A673 (cell line): ENCODE data around the gene OR2F2. TPM values are rescaled to one million over a fixed set of nuclear protein-coding genes. Genes with fewer than 3 reads are reported as not detected.

ENCODE experiments used
- BruUV-seq: library from RNA; stranded (reverse); fragments of 400-500 nt; replicated peaks from 2 replicates; lab custom pipeline; 2021; lab: Mats Ljungman, UMichigan
- CTCF ChIA-PET: fragments of 300-600 bp; sonication (Branson Sonifier 250); formaldehyde crosslinking; loops from one replicate; lab custom pipeline; 2022; ENCODE audit warnings: antibody characterized with exemption; lab: Charles Lee
- POLR2A ChIA-PET: fragments of 300-600 bp; sonication (Branson Sonifier 250); formaldehyde crosslinking; loops from one replicate; lab custom pipeline; 2022; ENCODE audit warnings: antibody characterized with exemption; ENCODE audit not compliant: low non-redundant PET; lab: Charles Lee
- DNase-seq: peaks from one replicate; pipeline ENCODE4 v3.0.0-alpha.2; 2015; ENCODE audit warnings: low spot score
- H3K27ac ChIP-seq: fragments of 200-600 bp; sonication (generic); 2 replicates; pipeline ENCODE4 v1.5.1; 2016; ENCODE audit warnings: mixed run types, low read depth, mild to moderate bottlenecking, mixed read lengths, antibody characterized with exemption, low read length; ENCODE audit not compliant: poor library complexity, severe bottlenecking
- H3K27me3 ChIP-seq: fragments of 200-600 bp; sonication (generic); replicated peaks from 2 replicates; pipeline ENCODE4 v1.6.1; 2017; ENCODE audit warnings: mixed run types, low read depth, mild to moderate bottlenecking, mixed read lengths, antibody characterized with exemption, low read length; ENCODE audit not compliant: insufficient read depth, poor library complexity
- H3K36me3 ChIP-seq: fragments of 200-600 bp; sonication (generic); 2 replicates; pipeline ENCODE4 v1.6.1; 2016; ENCODE audit warnings: mixed run types, mild to moderate bottlenecking, mixed read lengths, antibody characterized with exemption, low read length; ENCODE audit not compliant: insufficient read depth, poor library complexity, severe bottlenecking
- H3K4me1 ChIP-seq: fragments of 200-600 bp; sonication (generic); 2 replicates; pipeline ENCODE4 v1.6.1; 2017; ENCODE audit warnings: mixed run types, mild to moderate bottlenecking, mixed read lengths, antibody characterized with exemption, low read length; ENCODE audit not compliant: insufficient read depth, poor library complexity, severe bottlenecking
- H3K4me3 ChIP-seq: fragments of 200-600 bp; sonication (generic); 2 replicates; pipeline ENCODE4 v1.5.1; 2016; ENCODE audit warnings: low read depth, mixed run types, mild to moderate bottlenecking, mixed read lengths, low read length; ENCODE audit not compliant: poor library complexity, severe bottlenecking
- H3K9me3 ChIP-seq: fragments of 200-600 bp; sonication (generic); 2 replicates; pipeline ENCODE4 v1.6.1; 2016; ENCODE audit warnings: mixed run types, low read depth, mild to moderate bottlenecking, mixed read lengths, antibody characterized with exemption, low read length; ENCODE audit not compliant: poor library complexity, severe bottlenecking
- EZH2 ChIP-seq: fragments of 200-600 bp; sonication (generic); IDR thresholded peaks from 2 replicates; pipeline ENCODE4 v1.6.1; 2017; ENCODE audit warnings: borderline replicate concordance, low read depth, mild to moderate bottlenecking, mixed read lengths, antibody characterized with exemption, low read length; ENCODE audit not compliant: poor library complexity, severe bottlenecking
- intact Hi-C: fragments of 100-400 bp; cut with micrococcal nuclease; formaldehyde crosslinking; loops from one replicate; pipeline ENCODE4 v1.10.0; 2022; ENCODE audit not compliant: unreplicated experiment
- total RNA-seq: library from RNA; stranded (reverse); gene quantifications from 2 replicates; pipeline ENCODE4 v1.2.3, GENCODE V29; 2021
- TF ChIP-seq, protein P1 (sequence below): fragments of 300-800, 200-600 bp; sonication (generic); conservative IDR thresholded peaks from 2 replicates; pipeline ENCODE4 v1.5.1; 2017; ENCODE audit warnings: low read depth, mild to moderate bottlenecking, antibody characterized with exemption, low read length, moderate library complexity, mixed read lengths

Gene OR2F2
- total RNA-seq, 1 experiment from 2014 or later, result not detected

DNA sequence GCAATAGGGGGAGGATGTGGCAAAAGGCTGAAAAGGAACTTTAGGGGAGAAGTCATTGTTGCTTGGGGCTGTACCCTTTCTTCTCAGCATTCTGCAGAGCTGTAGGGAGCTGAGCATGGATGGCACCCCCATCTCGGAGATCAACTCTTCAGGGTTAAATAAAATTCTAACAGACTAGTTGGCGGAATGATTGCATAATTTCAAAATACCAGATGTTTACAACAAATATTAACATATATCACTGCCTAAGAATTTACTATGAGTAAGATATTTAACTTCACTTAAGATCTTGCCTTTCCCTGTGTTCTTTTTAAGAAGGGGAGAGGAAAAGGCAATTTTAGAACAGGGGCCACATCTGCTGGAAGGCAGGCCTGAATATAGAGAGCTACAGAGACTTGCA lies 19.1 kb downstream of the OR2F2 start:
- H3K4me3 ChIP-seq, result no peak overlapping the region
- CTCF ChIA-PET, result no interaction called here
- TF ChIP-seq, protein P1, sequence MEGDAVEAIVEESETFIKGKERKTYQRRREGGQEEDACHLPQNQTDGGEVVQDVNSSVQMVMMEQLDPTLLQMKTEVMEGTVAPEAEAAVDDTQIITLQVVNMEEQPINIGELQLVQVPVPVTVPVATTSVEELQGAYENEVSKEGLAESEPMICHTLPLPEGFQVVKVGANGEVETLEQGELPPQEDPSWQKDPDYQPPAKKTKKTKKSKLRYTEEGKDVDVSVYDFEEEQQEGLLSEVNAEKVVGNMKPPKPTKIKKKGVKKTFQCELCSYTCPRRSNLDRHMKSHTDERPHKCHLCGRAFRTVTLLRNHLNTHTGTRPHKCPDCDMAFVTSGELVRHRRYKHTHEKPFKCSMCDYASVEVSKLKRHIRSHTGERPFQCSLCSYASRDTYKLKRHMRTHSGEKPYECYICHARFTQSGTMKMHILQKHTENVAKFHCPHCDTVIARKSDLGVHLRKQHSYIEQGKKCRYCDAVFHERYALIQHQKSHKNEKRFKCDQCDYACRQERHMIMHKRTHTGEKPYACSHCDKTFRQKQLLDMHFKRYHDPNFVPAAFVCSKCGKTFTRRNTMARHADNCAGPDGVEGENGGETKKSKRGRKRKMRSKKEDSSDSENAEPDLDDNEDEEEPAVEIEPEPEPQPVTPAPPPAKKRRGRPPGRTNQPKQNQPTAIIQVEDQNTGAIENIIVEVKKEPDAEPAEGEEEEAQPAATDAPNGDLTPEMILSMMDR, result no peak
- no peak for TF ChIP-seq EZH2
- POLR2A ChIA-PET, result no interaction called here
- BruUV-seq, result no TSS peak
- H3K27ac ChIP-seq, result no peak overlapping the region
- no peak for DNase-seq
- H3K9me3 ChIP-seq, result no peaks in the 10 kb centered on the region
- H3K4me1 ChIP-seq, result no peaks in the 10 kb centered on the region
- H3K36me3 ChIP-seq, result no peaks in the 10 kb centered on the region
- intact Hi-C loops, result no loop called here
- H3K27me3 ChIP-seq, result peaks cover 7% of the 10 kb centered on the region

DNA sequence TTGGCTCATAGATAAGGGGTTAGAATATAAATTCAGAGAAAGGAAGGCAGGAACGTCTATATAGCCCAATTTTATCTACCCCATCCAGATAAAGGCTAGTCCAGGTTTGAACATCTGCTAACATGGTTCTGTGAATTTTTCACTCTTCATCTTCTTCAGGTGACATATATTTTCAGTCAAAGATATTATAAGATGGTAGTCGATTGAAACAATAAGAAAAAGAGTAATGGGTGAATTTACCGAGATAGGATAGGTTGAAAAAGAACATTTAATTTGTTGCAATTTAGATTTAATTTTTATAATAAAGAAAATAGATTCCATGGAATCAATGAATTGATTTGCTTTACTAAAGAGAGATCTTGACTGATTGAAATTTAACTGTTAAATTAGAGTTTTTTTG lies 19.5 kb downstream of the OR2F2 start, which contains the start of gene OR2F1:
Gene OR2F1 (plus strand): TSS at position 301 of the 400 bp plus-strand sequence. CDS start 5,127 bp downstream, outside the sequence.
- H3K36me3 ChIP-seq, result no peaks in the 10 kb centered on the region
- intact Hi-C loops, result no loop called here
- ChIA-PET POLR2A (no interaction called here), CTCF (no interaction called here)
- H3K27ac ChIP-seq, result no peak within 1 kb of the TSS
- DNase-seq, result no peak
- no peak within 1 kb of the TSS for H3K4me3 ChIP-seq
- no peaks in the 10 kb centered on the region for H3K9me3 ChIP-seq
- no TSS peak for BruUV-seq
- no peaks in the 10 kb centered on the region for H3K4me1 ChIP-seq
- TF ChIP-seq, protein P1, result no peak
- no peak for TF ChIP-seq EZH2
- H3K27me3 ChIP-seq, result peaks cover 7% of the 10 kb centered on the region

DNA sequence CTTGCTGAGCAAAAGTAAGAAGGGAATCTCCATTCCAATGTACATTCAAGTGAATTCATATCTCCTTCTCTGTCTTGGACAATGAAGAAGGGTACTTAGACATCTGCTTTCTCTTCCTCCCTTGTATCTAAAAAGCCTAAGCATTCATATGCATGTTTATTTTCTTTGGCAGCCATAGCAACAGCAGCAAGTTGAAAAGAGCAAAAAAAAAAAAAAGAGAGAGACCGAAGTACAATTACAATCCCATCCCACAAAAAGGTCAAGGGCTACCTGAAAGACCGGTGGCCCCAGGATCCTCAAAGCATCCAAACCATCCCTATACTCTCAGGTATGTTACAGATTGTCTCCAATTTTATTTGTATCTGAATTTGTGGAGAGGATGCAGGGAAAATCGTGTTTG lies 23.7 kb downstream of the OR2F2 start:
- H3K27me3 ChIP-seq, result peaks cover 7% of the 10 kb centered on the region
- ChIA-PET CTCF (no interaction called here), POLR2A (no interaction called here)
- no peak for DNase-seq
- no peak for TF ChIP-seq EZH2
- TF ChIP-seq, protein P1, result no peak
- no peaks in the 10 kb centered on the region for H3K4me1 ChIP-seq
- intact Hi-C loops, result no loop called here
- H3K9me3 ChIP-seq, result no peaks in the 10 kb centered on the region
- no TSS peak for BruUV-seq
- H3K4me3 ChIP-seq, result no peak overlapping the region
- no peaks in the 10 kb centered on the region for H3K36me3 ChIP-seq
- H3K27ac ChIP-seq, result no peak overlapping the region
